Adrenal gland (tissue), 12 donors: ENCODE results near the gene A3GALT2. TPM values are rescaled to one million over a fixed set of nuclear protein-coding genes. Genes with fewer than 3 reads are reported as not detected.

ENCODE experiments used
- DNase-seq, 7 donors: peaks; one replicate each; pipeline ENCODE4 v3.0.0-alpha.2; 2019 to 2020
- H3K27ac ChIP-seq, 5 donors: fragments of 200-600 bp; sonication (generic) in 4 of 5; 1 replicate in 3 of 5; 2 replicates in 2 of 5; pipeline versions ENCODE4 v1.5.1 to v1.8.0; 2016 to 2020; ENCODE audit warnings: mild to moderate bottlenecking in 1 of 5
- H3K27me3 ChIP-seq: fragments of 200-600 bp; 2 replicates; pipeline ENCODE4 v1.8.0; 2021
- H3K36me3 ChIP-seq, 2 donors: fragments of 200-600 bp; replicated peaks in 1 of 2; 1 replicate in 1 of 2; 2 replicates in 1 of 2; pipeline versions ENCODE4 v1.5.1 to v1.8.0; 2018 to 2022
- H3K4me1 ChIP-seq, 2 donors: fragments of 200-600 bp; replicated peaks in 1 of 2; 1 replicate in 1 of 2; 2 replicates in 1 of 2; pipeline versions ENCODE4 v1.5.1 to v1.8.0; 2018 to 2021
- H3K4me3 ChIP-seq, 4 donors: fragments of 200-600 bp; sonication (generic) in 3 of 4; one replicate each; pipeline ENCODE4 v1.5.1; 2016 to 2018
- H3K9me3 ChIP-seq, 3 donors: fragments of 200-600 bp; sonication (generic) in 1 of 3; replicated peaks in 1 of 3; 1 replicate in 2 of 3; 2 replicates in 1 of 3; pipeline versions ENCODE4 v1.5.1 to v1.8.0; 2016 to 2021
- POLR2A ChIP-seq, 2 donors: fragments of 450-650 bp; IDR thresholded peaks; one replicate each; pipeline ENCODE4 v1.6.1; 2017; ENCODE audit warnings: antibody characterized with exemption in 2 of 2, mild to moderate bottlenecking in 2 of 2, moderate library complexity in 1 of 2
- WGBS, 4 donors: extraction: QIAGEN DNeasy Blood & Tissue Kit in 2 of 4; methylation state at CpG; one replicate each; pipeline versions ENCODE4 v1.1.5 to v1.1.7; 2013 to 2017; 5-methylcytosine and 5-hydroxymethylcytosine counted together
- intact Hi-C, 2 donors: fragments of 100-400 bp; cut with DNase I; formaldehyde crosslinking; loops; one replicate each; pipeline versions ENCODE4 v1.14.1 to v1.15.0; 2022 to 2023
- polyA plus RNA-seq, 3 donors: library from polyadenylated mRNA; stranded (reverse); fragments of 200-250 nt in 2 of 3; fragments of 350-450 nt in 1 of 3; fragmentation: Illumina TruSeq in 1 of 3; extraction: RNeasy Lipid Tissue Mini Kit (QIAGEN cat#74804) in 1 of 3; gene quantifications; one replicate each; pipeline ENCODE4 v1.2.3, GENCODE V29; 2013 to 2014
- total RNA-seq, 9 donors: library from RNA; depleted of rRNA in 4 of 9; stranded (reverse); fragments of >200 nt in 4 of 9; fragments of 120-200 nt in 1 of 9; fragmentation: NEBNext Ultra II Directional in 1 of 9; extraction: Animal tissue kit (Norgen Biotek cat#: 25700) in 1 of 9; gene quantifications; one replicate each; pipeline versions ENCODE4 v1.1.0 to v1.2.4, GENCODE V29; 2013 to 2023
- TF ChIP-seq, protein P1 (sequence below), 6 experiments: fragments of 450-650 bp in 4 of 6; fragments of 200-600 bp in 2 of 6; sonication (generic) in 1 of 6; IDR thresholded peaks; 1 replicate in 5 of 6; 2 replicates in 1 of 6; pipeline versions ENCODE4 v1.5.1 to v1.8.0; 2016 to 2021; ENCODE audit warnings: antibody characterized with exemption in 6 of 6, mild to moderate bottlenecking in 2 of 6, moderate library complexity in 1 of 6
- donor health status: healthy with polysubstance abuse.
- donor health status: Bipolar disorder and iron deficiency.
- donor health status: DM: yes; HTN: yes; CAD: no.
- donor health status: DM: no; HTN: no; CAD: no.
- donor health status: DM: no; HTN: no; CAD: no.
- donor health status: DM: yes; HTN: yes; CAD: no.

A3GALT2 gene
- total and polyA plus RNA-seq, 12 donors, result 0.17 to 0.49 TPM; not detected in 10

DNA sequence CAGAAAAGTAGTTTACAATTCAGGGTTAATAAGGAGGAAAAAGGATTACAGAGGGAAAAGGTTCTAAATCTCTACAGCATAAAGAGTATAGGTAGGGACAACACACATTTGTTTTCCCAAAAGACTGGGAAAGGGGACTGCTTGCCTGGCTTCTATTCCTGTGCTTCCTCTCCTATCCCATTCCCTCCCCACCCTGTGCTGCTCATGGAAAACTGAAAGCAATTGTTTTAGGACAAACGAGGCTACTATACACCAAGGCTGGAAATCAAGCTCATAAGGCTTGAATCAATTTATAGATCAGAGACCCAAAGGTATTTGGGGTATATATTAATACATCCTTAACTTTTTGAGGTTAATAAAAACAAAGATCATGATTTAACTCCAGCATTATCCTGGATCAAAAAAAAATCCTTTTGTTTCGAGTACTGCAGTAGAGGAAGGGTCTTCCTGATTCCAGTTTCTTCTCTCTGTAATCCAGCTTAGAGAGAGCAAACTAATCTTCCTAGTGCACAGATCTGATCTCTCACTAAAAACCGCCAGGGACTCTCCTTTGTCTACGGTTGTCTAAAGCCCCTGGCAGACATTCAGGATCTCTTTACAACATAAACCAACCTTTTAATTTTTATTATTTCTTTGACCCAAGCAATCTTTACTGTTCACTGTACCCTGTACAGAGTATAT lies 37.4 kb upstream of the A3GALT2 start:
- DNase-seq, result peak in 1 of 7 donors; percentile 7
- Histone ChIP-seq H3K27ac (no peak overlapping the region), H3K4me1 (peaks cover 0 to 3% of the 10 kb centered on the region in 2 donors), H3K9me3 (no peaks in the 10 kb centered on the region), H3K27me3 (no peaks in the 10 kb centered on the region), H3K4me3 (no peak overlapping the region), H3K36me3 (peaks cover 0 to 39% of the 10 kb centered on the region in 2 donors)
- intact Hi-C loops, result no loop called here
- WGBS, 4 donors, result 73 to 84% (median 78%) methylated on average over 4 of the region's 4 CpGs
- TF ChIP-seq, protein P1, sequence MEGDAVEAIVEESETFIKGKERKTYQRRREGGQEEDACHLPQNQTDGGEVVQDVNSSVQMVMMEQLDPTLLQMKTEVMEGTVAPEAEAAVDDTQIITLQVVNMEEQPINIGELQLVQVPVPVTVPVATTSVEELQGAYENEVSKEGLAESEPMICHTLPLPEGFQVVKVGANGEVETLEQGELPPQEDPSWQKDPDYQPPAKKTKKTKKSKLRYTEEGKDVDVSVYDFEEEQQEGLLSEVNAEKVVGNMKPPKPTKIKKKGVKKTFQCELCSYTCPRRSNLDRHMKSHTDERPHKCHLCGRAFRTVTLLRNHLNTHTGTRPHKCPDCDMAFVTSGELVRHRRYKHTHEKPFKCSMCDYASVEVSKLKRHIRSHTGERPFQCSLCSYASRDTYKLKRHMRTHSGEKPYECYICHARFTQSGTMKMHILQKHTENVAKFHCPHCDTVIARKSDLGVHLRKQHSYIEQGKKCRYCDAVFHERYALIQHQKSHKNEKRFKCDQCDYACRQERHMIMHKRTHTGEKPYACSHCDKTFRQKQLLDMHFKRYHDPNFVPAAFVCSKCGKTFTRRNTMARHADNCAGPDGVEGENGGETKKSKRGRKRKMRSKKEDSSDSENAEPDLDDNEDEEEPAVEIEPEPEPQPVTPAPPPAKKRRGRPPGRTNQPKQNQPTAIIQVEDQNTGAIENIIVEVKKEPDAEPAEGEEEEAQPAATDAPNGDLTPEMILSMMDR (IDR thresholded peaks at IDR 0.05), result no peak
- no peak for TF ChIP-seq POLR2A (IDR thresholded peaks at IDR 0.05)

DNA sequence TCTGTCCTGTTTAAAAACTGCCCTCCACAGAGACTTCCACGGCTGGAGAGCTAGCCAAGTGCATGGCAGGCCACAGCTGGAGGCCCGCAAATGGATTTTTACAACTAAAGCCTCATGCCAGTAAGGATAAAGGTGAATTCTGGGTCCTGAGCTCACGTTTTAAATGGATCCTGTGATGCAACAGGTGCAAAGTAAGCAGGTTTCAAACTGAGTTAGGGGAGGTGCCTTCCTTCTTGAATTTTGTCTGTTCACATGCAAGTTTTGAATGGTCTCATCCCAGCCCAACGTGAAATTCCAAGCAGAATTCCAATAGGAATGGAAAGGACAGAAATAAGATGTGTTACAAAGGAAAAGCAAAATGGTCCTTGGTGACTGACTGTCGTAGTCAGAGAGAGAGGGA lies 36.2 kb upstream of the A3GALT2 start:
- 92 to 98% (median 95%) methylated on average over 4 to 5 of the region's 5 CpGs for WGBS, 4 donors
- Histone ChIP-seq H3K36me3 (peaks cover 0 to 40% of the 10 kb centered on the region in 2 donors), H3K27me3 (no peaks in the 10 kb centered on the region), H3K9me3 (no peaks in the 10 kb centered on the region), H3K4me3 (no peak overlapping the region), H3K27ac (no peak overlapping the region), H3K4me1 (no peaks in the 10 kb centered on the region)
- DNase-seq, result peak in 1 of 7 donors; percentile 7
- TF ChIP-seq POLR2A (IDR thresholded peaks at IDR 0.05), result no peak
- TF ChIP-seq, protein P1 (IDR thresholded peaks at IDR 0.05), result no peak
- intact Hi-C loops, result no loop called here

DNA sequence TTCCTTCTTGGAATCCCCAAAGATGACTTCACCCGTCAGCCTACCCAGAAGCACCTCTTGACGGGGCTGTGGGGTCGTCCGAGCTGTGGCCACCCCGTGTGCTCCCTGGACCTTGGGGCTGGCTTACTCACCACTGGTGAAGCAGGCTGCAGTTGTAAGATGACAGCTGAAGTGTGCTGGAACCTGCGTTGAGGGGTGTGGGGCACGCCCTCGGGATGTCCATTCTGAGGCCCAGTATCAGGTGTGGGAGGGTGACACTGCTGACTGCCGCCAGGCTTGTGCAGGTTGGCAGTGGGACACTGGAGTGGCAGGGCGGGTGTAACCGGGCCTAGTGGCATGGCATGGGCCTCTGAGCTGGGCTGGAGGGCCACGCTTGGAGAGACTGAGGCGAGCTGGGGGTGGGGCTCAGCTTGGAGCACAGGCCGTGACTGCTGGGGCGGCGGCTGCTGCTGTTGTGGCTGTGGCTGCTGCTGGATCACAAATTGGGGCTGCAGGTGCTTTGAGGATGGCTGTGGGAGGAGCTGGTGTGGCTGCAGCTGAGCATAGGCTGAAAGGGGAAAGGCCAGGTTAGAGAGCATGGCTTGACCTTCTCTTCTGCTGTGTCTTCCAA lies 33.9 kb upstream of the A3GALT2 start:
- Histone ChIP-seq H3K4me3 (no peak overlapping the region), H3K27ac (no peak overlapping the region), H3K9me3 (no peaks in the 10 kb centered on the region), H3K4me1 (peaks cover 0 to 8% of the 10 kb centered on the region in 2 donors), H3K36me3 (peaks cover 0 to 32% of the 10 kb centered on the region in 2 donors), H3K27me3 (no peaks in the 10 kb centered on the region)
- peak in 1 of 7 donors; percentile 10 for DNase-seq
- TF ChIP-seq, protein P1 (IDR thresholded peaks at IDR 0.05), result no peak
- no peak for TF ChIP-seq POLR2A (IDR thresholded peaks at IDR 0.05)
- 85 to 93% (median 89%) methylated on average over 7 to 16 of the region's 16 CpGs for WGBS, 4 donors
- intact Hi-C loops, result no loop called here

DNA sequence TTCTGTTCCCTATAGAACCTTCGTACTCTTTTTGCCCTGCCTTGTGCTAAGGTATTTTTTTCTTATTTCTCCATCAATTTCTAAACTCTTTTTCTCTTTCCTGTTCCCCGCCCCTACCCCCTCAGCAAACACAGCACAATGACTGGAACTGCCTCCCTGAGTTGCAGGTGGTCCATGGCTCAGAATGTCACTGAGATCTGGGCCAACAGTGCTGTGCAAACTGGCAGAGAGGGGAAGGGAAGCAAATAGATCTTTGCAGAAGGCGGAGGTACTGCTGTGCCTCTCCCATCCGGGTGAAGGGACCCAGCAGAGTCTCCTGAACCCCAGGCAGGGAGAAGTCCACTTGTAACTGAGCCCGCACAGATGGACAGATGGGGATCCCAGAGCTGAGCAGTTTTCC lies 32.6 kb upstream of the A3GALT2 start:
- Histone ChIP-seq H3K36me3 (peaks cover 0 to 32% of the 10 kb centered on the region in 2 donors), H3K9me3 (no peaks in the 10 kb centered on the region), H3K27me3 (no peaks in the 10 kb centered on the region), H3K4me1 (peaks cover 3 to 8% of the 10 kb centered on the region in 2 donors), H3K4me3 (no peak overlapping the region), H3K27ac (no peak overlapping the region)
- intact Hi-C loops, result no loop called here
- DNase-seq, result peak in 1 of 7 donors; percentile 12
- TF ChIP-seq, protein P1 (IDR thresholded peaks at IDR 0.05), result no peak
- no peak for TF ChIP-seq POLR2A (IDR thresholded peaks at IDR 0.05)
- 92 to 96% (median 95%) methylated on average over 5 of the region's 5 CpGs for WGBS, 4 donors
